G401 (cell line): ENCODE results near the gene ELOF1. TPM values are rescaled to one million over a fixed set of nuclear protein-coding genes. Genes with fewer than 3 reads are reported as not detected.

Experiments
- DNase-seq: peaks from one replicate; pipeline ENCODE4 v3.0.0-alpha.2; 2015; ENCODE audit warnings: low spot score
- in situ Hi-C: cut with HindIII; loops from 2 replicates; pipeline ENCODE4 v1.10.0; 2016; ENCODE audit warnings: low sequenced_read_pairs, mixed read lengths
- total RNA-seq: library from RNA; depleted of rRNA; stranded (reverse); fragments of >200 nt; shearing (Covaris generic); gene quantifications from 2 replicates; pipeline ENCODE4 v1.2.3, GENCODE V29; 2014

ELOF1 gene
- total RNA-seq, 1 experiment from 2014 or later: 57.8 TPM

- in situ Hi-C loops: no loop called here
- DNase-seq: no peak
Observed at GRCh38 chr19:11539495-11540365, 19.3 kb downstream of the ELOF1 start.

GRCh38 chr19:11538232-11539036, 20.6 kb downstream of the ELOF1 start, which contains the start of gene CNN1:
CNN1 (plus strand) TSS chr19:11538851; CDS start chr19:11538928, 77 bp downstream.
- in situ Hi-C loops: no loop called here
- peak; percentile 18 for DNase-seq

- DNase-seq: peak; percentile 89
- in situ Hi-C loops: no loop called here
Observed at GRCh38 chr19:11535792-11536595, 23.0 kb downstream of the ELOF1 start.

- peak; percentile 38 for DNase-seq
- in situ Hi-C loops: no loop called here
Observed at GRCh38 chr19:11534948-11535347, 24.1 kb downstream of the ELOF1 start.

GRCh38 chr19:11534538-11534937, 24.5 kb downstream of the ELOF1 start:
- in situ Hi-C loops: no loop called here

GRCh38 chr19:11530432-11530831, 28.6 kb downstream of the ELOF1 start:
- DNase-seq: peak; percentile 98
- in situ Hi-C loops: no loop called here

More at GRCh38 chr19:11534538-11534937, 24.5 kb downstream of the ELOF1 start:
- no peak for DNase-seq

GRCh38 chr19:11528551-11529341, 30.3 kb downstream of the ELOF1 start, which contains the start of gene ECSIT:
ECSIT (minus strand) TSS chr19:11529134; CDS start chr19:11519170, 9,964 bp downstream.
- in situ Hi-C loops: no loop called here
- DNase-seq: peak; percentile 99

GRCh38 chr19:11519138-11519537, 39.9 kb downstream of the ELOF1 start:
- in situ Hi-C loops: no loop called here
- no peak for DNase-seq

GRCh38 chr19:11513946-11514345, 45.1 kb downstream of the ELOF1 start:
- in situ Hi-C loops: no loop called here
- DNase-seq: no peak

GRCh38 chr19:11510444-11510843, 48.6 kb downstream of the ELOF1 start:
- no peak for DNase-seq
- in situ Hi-C loops: no loop called here

- in situ Hi-C loops: no loop called here
- no peak for DNase-seq
Observed at GRCh38 chr19:11507370-11508078, 51.5 kb downstream of the ELOF1 start.

- DNase-seq: no peak
- in situ Hi-C loops: no loop called here
Observed at GRCh38 chr19:11506967-11507366, 52.1 kb downstream of the ELOF1 start.

- no peak for DNase-seq
- in situ Hi-C loops: no loop called here
Observed at GRCh38 chr19:11506101-11506555, 52.9 kb downstream of the ELOF1 start.

- peak; percentile 89 for DNase-seq
- in situ Hi-C loops: no loop called here
Observed at GRCh38 chr19:11505504-11506100, 53.4 kb downstream of the ELOF1 start, which contains the start of gene ZNF653. ZNF653 (minus strand) TSS chr19:11505839; CDS start chr19:11505786, 53 bp downstream.

GRCh38 chr19:11505032-11505503, 54.0 kb downstream of the ELOF1 start:
- peak; percentile 98 for DNase-seq
- in situ Hi-C loops: no loop called here

- DNase-seq: no peak
Observed at GRCh38 chr19:11504502-11505031, 54.5 kb downstream of the ELOF1 start.

More at GRCh38 chr19:11504502-11505031, 54.5 kb downstream of the ELOF1 start:
- in situ Hi-C loops: no loop called here
